Prostate gland (tissue), 2 donors: ENCODE measurements around the gene SRD5A2.

ENCODE experiments used
- POLR2A ChIP-seq: fragments of 450-650 bp; IDR thresholded peaks from one replicate; pipeline ENCODE4 v1.6.1; 2016; ENCODE audit warnings: antibody characterized with exemption, mild to moderate bottlenecking
- POLR2AphosphoS5 ChIP-seq: sonication (generic); formaldehyde crosslinking; IDR thresholded peaks from one replicate; pipeline ENCODE4 v1.6.1; 2017; ENCODE audit warnings: antibody characterized with exemption
- TF ChIP-seq, protein P1 (sequence below), 4 experiments: fragments of 200-600 bp in 2 of 4; fragments of 450-650 bp in 2 of 4; sonication (generic) in 2 of 4; IDR thresholded peaks; 1 replicate in 3 of 4; 2 replicates in 1 of 4; pipeline ENCODE4 v1.5.1; 2016 to 2019; ENCODE audit warnings: antibody characterized with exemption in 4 of 4, mild to moderate bottlenecking in 2 of 4, moderate library complexity in 2 of 4

DNA sequence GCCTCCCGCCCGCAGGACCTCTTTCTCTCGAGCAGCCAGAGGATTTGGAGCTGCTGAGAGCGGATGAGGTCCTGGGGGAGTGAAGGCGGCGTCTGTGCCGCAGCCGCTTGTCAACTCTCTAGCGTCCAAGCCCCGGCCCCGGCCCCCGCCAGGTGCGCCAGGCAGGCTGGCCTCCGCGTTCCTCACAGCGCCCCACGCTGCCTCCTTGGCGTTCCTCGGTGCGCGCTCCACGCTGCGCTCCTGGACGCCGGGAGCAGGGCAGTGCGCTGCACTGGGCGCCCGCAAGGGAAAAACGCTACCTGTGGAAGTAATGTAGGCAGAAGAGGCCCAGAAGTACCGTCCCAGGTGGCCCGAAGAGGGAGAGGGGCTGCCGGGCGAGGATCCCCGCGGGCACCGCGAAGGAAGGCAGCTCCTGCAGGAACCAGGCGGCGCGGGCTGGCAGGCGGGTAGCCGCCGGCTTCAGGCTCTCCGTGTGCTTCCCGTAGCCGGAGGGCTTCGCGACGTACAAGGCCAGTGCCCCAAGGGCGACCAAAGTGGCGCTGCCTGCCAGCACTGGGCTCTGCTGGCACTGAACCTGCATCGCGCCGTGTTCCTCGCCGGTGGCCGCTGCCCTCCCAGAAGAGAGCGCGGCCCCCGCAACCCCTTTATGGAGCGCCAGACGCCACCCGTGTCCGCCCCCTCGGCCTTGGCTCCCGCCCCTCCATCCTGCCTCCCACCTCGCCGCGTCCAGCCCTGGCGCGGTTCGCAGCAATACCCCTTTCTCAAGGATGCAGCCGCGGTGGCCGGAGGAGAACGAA lies at the start of gene SRD5A2:
- TF ChIP-seq, protein P1, sequence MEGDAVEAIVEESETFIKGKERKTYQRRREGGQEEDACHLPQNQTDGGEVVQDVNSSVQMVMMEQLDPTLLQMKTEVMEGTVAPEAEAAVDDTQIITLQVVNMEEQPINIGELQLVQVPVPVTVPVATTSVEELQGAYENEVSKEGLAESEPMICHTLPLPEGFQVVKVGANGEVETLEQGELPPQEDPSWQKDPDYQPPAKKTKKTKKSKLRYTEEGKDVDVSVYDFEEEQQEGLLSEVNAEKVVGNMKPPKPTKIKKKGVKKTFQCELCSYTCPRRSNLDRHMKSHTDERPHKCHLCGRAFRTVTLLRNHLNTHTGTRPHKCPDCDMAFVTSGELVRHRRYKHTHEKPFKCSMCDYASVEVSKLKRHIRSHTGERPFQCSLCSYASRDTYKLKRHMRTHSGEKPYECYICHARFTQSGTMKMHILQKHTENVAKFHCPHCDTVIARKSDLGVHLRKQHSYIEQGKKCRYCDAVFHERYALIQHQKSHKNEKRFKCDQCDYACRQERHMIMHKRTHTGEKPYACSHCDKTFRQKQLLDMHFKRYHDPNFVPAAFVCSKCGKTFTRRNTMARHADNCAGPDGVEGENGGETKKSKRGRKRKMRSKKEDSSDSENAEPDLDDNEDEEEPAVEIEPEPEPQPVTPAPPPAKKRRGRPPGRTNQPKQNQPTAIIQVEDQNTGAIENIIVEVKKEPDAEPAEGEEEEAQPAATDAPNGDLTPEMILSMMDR (IDR thresholded peaks at IDR 0.05): no peak
- TF ChIP-seq POLR2A: no peak
- TF ChIP-seq POLR2AphosphoS5: no peak
